Right lobe of liver (tissue), 6 donors: ENCODE data around the gene SUPT16H. TPM values are rescaled to one million over a fixed set of nuclear protein-coding genes. Genes with fewer than 3 reads are reported as not detected.

ENCODE experiments used
- ATAC-seq, 4 donors: fragments of 200-7000 bp; cut with Tn5 transposase; one replicate each; pipeline ENCODE4 v1.9.1; 2020; ENCODE audit warnings: mild to moderate bottlenecking in 4 of 4, moderate library complexity in 4 of 4
- DNase-seq, 3 donors: peaks; one replicate each; pipeline ENCODE4 v3.0.0-alpha.2; 2020
- H3K27ac ChIP-seq, 3 donors: fragments of 200-600 bp; one replicate each; pipeline ENCODE4 v1.8.0; 2022
- H3K27me3 ChIP-seq, 2 donors: fragments of 200-600 bp; one replicate each; pipeline ENCODE4 v1.8.0; 2022
- H3K36me3 ChIP-seq, 4 donors: fragments of 200-600 bp; sonication (generic) in 1 of 4; one replicate each; pipeline versions ENCODE4 v1.5.1 to v1.8.0; 2017 to 2022; ENCODE audit warnings: control low read depth in 1 of 4
- H3K4me1 ChIP-seq, 4 donors: fragments of 200-600 bp; sonication (generic) in 1 of 4; one replicate each; pipeline versions ENCODE4 v1.5.1 to v1.8.0; 2017 to 2022; ENCODE audit warnings: control low read depth in 1 of 4
- H3K4me3 ChIP-seq, 3 donors: fragments of 200-600 bp; one replicate each; pipeline ENCODE4 v1.8.0; 2022
- H3K9me3 ChIP-seq, 4 donors: fragments of 200-600 bp; sonication (generic) in 1 of 4; one replicate each; pipeline versions ENCODE4 v1.5.1 to v1.8.0; 2017 to 2022; ENCODE audit warnings: control low read depth in 1 of 4
- POLR2A ChIP-seq: fragments of 450-650 bp; IDR thresholded peaks from one replicate; pipeline ENCODE4 v1.6.1; 2017; ENCODE audit warnings: antibody characterized with exemption, mild to moderate bottlenecking
- WGBS: methylation state at CpG from one replicate; pipeline ENCODE4 v1.1.6; 2018; ENCODE audit warnings: low coverage, low lambda C conversion rate; ENCODE audit not compliant: insufficient coverage; ENCODE audit errors: missing lambda C conversion rate; 5-methylcytosine and 5-hydroxymethylcytosine counted together
- intact Hi-C, 2 donors: fragments of 100-400 bp; cut with DNase I; formaldehyde crosslinking; loops; one replicate each; pipeline versions ENCODE4 v1.11.2 to v1.14.1; 2022
- total RNA-seq, 6 experiments: library from RNA; depleted of rRNA in 2 of 6; stranded (reverse); fragments of >200 nt in 2 of 6; fragmentation: NEBNext Ultra II Directional in 3 of 6; extraction: Animal tissue kit (Norgen Biotek cat#: 25700) in 3 of 6; gene quantifications; one replicate each; pipeline versions ENCODE4 v1.1.0 to v1.2.4, GENCODE V29; 2016 to 2023
- TF ChIP-seq, protein P1 (sequence below), 4 donors: fragments of 200-600 bp in 3 of 4; fragments of 450-650 bp in 1 of 4; IDR thresholded peaks; one replicate each; pipeline versions ENCODE4 v1.5.1 to v1.8.0; 2016 to 2022; ENCODE audit warnings: antibody characterized with exemption in 4 of 4, mild to moderate bottlenecking in 2 of 4
- donor health status: DM: no; HTN: yes; CAD: no.
- donor health status: DM: no; HTN: no; CAD: no.
- donor health status: DM: no; HTN: no; CAD: no.
- donor health status: DM: no; HTN: yes; CAD: no.
- donor health status: DM: no; HTN: yes; CAD: no.

The SUPT16H gene
- total RNA-seq, 6 experiments from 2014 or later = 13.0 to 28.8 (median 19.5) TPM

- no peaks in the 10 kb centered on the region for H3K9me3 ChIP-seq
- H3K4me3 ChIP-seq = no peak overlapping the region
- no peak for TF ChIP-seq POLR2A
- peaks cover under 1 to 82% (median 23%) of the 10 kb centered on the region in 4 donors for H3K36me3 ChIP-seq
- H3K27ac ChIP-seq = no peak overlapping the region
- intact Hi-C loops = no loop called here
- 73% methylated on average over 2 of the region's 5 CpGs for WGBS
- no peaks in the 10 kb centered on the region for H3K27me3 ChIP-seq
- ATAC-seq (peak in 1 of 4 donors; percentile 25), DNase-seq (no peak)
- no peaks in the 10 kb centered on the region for H3K4me1 ChIP-seq
Measured at GRCh38 chr14:21419528-21419927, 35.7 kb upstream of the SUPT16H start.

DNA sequence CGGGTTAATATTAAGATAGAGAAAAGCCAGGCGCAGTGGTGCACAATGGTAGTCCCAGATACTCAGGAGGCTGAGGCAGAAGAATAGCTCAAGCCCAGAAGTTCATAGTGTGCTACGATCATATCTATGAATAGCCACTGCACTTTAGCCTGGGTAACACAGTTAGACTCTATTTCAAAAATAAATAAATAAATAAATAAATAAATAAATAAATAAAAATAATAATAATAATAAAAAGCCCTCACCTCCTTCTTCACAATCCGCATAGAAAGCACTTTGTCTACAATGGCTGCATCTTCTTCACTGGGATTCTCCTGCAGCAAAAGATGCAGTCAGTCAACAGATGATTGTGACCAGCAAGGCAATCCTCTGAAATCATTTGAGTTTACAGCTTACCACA lies 31.5 kb upstream of the SUPT16H start:
- WGBS = 94% methylated on average over 4 of the region's 4 CpGs

GRCh38 chr14:21414137-21414631 lies 30.4 kb upstream of the SUPT16H start:
- H3K27ac ChIP-seq = no peak overlapping the region
- no peaks in the 10 kb centered on the region for H3K4me1 ChIP-seq
- no peak overlapping the region for H3K4me3 ChIP-seq
- DNase-seq (no peak), ATAC-seq (no peak)
- no peaks in the 10 kb centered on the region for H3K9me3 ChIP-seq
- H3K36me3 ChIP-seq = peaks cover 0 to 83% (median 37%) of the 10 kb centered on the region in 4 donors
- TF ChIP-seq, protein P1, sequence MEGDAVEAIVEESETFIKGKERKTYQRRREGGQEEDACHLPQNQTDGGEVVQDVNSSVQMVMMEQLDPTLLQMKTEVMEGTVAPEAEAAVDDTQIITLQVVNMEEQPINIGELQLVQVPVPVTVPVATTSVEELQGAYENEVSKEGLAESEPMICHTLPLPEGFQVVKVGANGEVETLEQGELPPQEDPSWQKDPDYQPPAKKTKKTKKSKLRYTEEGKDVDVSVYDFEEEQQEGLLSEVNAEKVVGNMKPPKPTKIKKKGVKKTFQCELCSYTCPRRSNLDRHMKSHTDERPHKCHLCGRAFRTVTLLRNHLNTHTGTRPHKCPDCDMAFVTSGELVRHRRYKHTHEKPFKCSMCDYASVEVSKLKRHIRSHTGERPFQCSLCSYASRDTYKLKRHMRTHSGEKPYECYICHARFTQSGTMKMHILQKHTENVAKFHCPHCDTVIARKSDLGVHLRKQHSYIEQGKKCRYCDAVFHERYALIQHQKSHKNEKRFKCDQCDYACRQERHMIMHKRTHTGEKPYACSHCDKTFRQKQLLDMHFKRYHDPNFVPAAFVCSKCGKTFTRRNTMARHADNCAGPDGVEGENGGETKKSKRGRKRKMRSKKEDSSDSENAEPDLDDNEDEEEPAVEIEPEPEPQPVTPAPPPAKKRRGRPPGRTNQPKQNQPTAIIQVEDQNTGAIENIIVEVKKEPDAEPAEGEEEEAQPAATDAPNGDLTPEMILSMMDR (IDR thresholded peaks at IDR 0.05) = no peak
- TF ChIP-seq POLR2A = no peak
- intact Hi-C loops = no loop called here
- H3K27me3 ChIP-seq = no peaks in the 10 kb centered on the region
- WGBS = 94% methylated on average over 1 of the region's 1 CpG

More for the DNA sequence above, 31.5 kb upstream of the SUPT16H start:
- Histone ChIP-seq H3K9me3 (no peaks in the 10 kb centered on the region), H3K36me3 (peaks cover 0 to 82% (median 33%) of the 10 kb centered on the region in 4 donors), H3K27ac (no peak overlapping the region), H3K4me1 (no peaks in the 10 kb centered on the region), H3K4me3 (no peak overlapping the region), H3K27me3 (no peaks in the 10 kb centered on the region)
- ATAC-seq (no peak), DNase-seq (no peak)
- intact Hi-C loops = no loop called here
- TF ChIP-seq POLR2A = no peak
- TF ChIP-seq, protein P1 (IDR thresholded peaks at IDR 0.05) = no peak

DNA sequence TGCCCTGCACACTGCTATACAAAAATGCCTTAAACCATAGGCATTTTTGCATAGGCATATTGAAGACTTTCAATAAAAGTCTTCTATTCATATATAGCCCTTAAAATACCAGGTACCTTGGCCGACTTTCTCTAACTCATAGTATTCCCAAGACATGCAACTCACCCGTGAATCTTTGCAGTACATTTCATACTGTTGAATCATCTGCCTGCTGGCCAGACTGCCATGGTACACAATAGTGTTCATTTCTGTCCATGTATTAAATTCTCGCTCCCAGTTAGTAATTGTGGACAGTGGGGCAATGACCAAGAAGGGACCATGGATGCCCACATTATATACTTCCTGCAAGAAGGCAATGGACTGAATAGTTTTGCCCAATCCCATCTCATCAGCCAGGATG lies 24.3 kb upstream of the SUPT16H start:
- Histone ChIP-seq H3K4me1 (no peaks in the 10 kb centered on the region), H3K4me3 (no peak overlapping the region), H3K27me3 (no peaks in the 10 kb centered on the region), H3K9me3 (no peaks in the 10 kb centered on the region), H3K36me3 (peaks cover 5 to 100% (median 53%) of the 10 kb centered on the region in 4 donors), H3K27ac (no peak overlapping the region)
- no peak for TF ChIP-seq POLR2A
- TF ChIP-seq, protein P1 (IDR thresholded peaks at IDR 0.05) = no peak
- DNase-seq (no peak), ATAC-seq (no peak)
- WGBS = 86% methylated on average over 3 of the region's 3 CpGs
- intact Hi-C loops = no loop called here

DNA sequence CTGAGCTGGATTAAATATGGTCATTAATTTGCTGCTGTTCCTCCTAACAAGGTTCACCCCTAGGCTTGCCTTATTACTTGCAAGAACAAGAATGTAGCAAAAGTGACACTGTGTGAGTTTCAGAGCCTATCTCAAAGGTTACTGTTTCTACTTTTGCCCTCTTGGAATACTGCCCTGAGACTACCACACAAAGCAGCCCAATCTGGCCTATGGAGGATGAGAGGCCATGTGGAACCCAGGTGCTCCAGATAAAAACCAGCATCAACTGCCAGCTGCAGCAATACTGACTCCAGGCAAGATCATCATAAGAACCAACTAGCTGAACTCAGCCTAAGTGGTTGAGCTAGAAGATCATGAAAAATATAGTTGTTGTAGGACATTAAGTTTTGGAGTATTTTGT lies 22.4 kb upstream of the SUPT16H start:
- no peak overlapping the region for H3K27ac ChIP-seq
- no peaks in the 10 kb centered on the region for H3K9me3 ChIP-seq
- TF ChIP-seq, protein P1 (IDR thresholded peaks at IDR 0.05) = no peak
- TF ChIP-seq POLR2A = no peak
- no peak for DNase-seq
- H3K4me3 ChIP-seq = no peak overlapping the region
- no peaks in the 10 kb centered on the region for H3K4me1 ChIP-seq
- H3K36me3 ChIP-seq = peaks cover 9 to 100% (median 57%) of the 10 kb centered on the region in 4 donors
- peak in 2 of 4 donors; percentile 28 to 57 for ATAC-seq
- intact Hi-C loops = no loop called here
- H3K27me3 ChIP-seq = no peaks in the 10 kb centered on the region
